Activated CD8-positive, alpha-beta T cell treated with anti-CD3 and anti-CD28 coated beads for 36 hours (primary cell): Measurements from ENCODE around the gene ATP6V1C2. TPM values are rescaled to one million over a fixed set of nuclear protein-coding genes. Genes with fewer than 3 reads are reported as not detected.

Experiments used
- ATAC-seq: fragments of 200-7000 bp; cut with Tn5 transposase; one replicate; pipeline ENCODE4 v1.10.0; 2021; ENCODE audit warnings: mild to moderate bottlenecking, moderate library complexity
- CTCF ChIA-PET: fragments of 350-600 bp; sonication (Branson Sonifier 250); formaldehyde crosslinking; loops from one replicate; lab custom pipeline; 2021; ENCODE audit warnings: antibody characterized with exemption; lab: Charles Lee
- POLR2A ChIA-PET: fragments of 350-600 bp; sonication (Branson Sonifier 250); formaldehyde crosslinking; loops from one replicate; lab custom pipeline; 2021; ENCODE audit warnings: antibody characterized with exemption; lab: Charles Lee
- DNase-seq: peaks from one replicate; pipeline ENCODE4 v3.0.0-alpha.2; 2020
- H3K27ac Mint-ChIP-seq: one replicate; pipeline ENCODE4 v1.8.0; 2021; ENCODE audit warnings: mild to moderate bottlenecking, mixed read lengths
- H3K27me3 Mint-ChIP-seq: one replicate; pipeline ENCODE4 v1.8.0; 2021; ENCODE audit warnings: mixed read lengths
- H3K36me3 Mint-ChIP-seq: one replicate; pipeline ENCODE4 v1.8.0; 2021; ENCODE audit warnings: low read depth, mixed read lengths
- H3K4me1 Mint-ChIP-seq: one replicate; pipeline ENCODE4 v1.8.0; 2021; ENCODE audit warnings: low read depth, mixed read lengths
- H3K4me3 Mint-ChIP-seq: one replicate; pipeline ENCODE4 v1.8.0; 2021; ENCODE audit warnings: mild to moderate bottlenecking, moderate library complexity, mixed read lengths
- H3K9me3 Mint-ChIP-seq: one replicate; pipeline ENCODE4 v1.8.0; 2021; ENCODE audit warnings: mixed read lengths
- intact Hi-C: fragments of 100-400 bp; cut with micrococcal nuclease; formaldehyde crosslinking; loops from one replicate; pipeline ENCODE4 v1.10.0; 2022
- total RNA-seq, 2 experiments: library from RNA; stranded (reverse); gene quantifications; one replicate each; pipeline ENCODE4 v1.2.3, GENCODE V29; 2021
- TF ChIP-seq, protein P1 (sequence below): fragments of 200-600 bp; IDR thresholded peaks from one replicate; pipeline ENCODE4 v1.8.0; 2022; ENCODE audit warnings: antibody characterized with exemption, mild to moderate bottlenecking

ATP6V1C2 gene
- total RNA-seq, 2 experiments from 2014 or later: not detected

- no peaks in the 10 kb centered on the region for H3K27me3 Mint-ChIP-seq
Observed at GRCh38 chr2:10777111-10777841, 55.8 kb downstream of the ATP6V1C2 start.

DNA sequence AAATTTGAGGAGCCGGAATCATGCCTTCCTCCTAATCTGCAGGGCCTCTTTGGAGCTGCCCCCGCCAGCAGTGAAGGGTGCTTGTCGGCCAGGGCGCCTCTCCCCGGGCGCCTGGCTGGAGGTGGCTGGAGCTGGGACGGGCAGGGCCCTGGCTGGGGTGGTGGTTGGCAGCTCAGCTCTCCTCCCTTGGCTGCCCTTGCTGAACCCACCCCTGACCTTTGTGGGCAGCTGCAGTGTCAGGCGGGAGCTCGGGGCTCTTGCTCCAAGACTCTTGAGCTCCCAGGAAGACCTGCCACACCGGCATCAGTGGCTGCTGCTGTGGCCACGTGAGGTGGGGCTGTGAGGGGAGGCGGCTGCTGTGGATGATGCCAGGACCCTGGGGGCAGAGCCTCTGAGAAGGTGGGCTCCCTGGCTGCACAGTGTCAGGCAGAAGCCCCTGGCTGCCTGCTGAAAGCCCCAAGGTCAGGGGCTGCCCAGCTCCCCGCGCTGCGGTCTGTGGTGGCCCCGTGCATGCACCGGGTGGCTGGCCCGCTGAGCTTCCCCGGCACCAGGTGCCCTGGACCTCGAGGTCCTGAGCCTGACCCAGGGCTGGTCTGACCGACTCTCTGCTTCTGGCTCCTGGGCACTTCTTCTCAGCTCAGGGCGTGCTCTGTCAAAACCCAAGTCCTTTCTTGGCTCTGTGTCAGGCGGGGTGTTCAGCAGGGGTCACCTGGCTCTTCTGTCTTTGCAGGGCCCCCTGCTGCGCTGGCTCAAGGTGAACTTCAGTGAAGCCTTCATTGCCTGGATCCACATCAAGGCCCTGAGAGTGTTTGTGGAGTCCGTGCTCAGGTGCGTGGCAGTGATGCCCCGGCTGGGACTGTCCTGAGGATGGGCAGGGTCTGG lies 56.7 kb downstream of the ATP6V1C2 start:
- DNase-seq: no peak

More at GRCh38 chr2:10777111-10777841, 55.8 kb downstream of the ATP6V1C2 start:
- H3K9me3 Mint-ChIP-seq: no peaks in the 10 kb centered on the region
- no peaks in the 10 kb centered on the region for H3K4me1 Mint-ChIP-seq
- TF ChIP-seq, protein P1, sequence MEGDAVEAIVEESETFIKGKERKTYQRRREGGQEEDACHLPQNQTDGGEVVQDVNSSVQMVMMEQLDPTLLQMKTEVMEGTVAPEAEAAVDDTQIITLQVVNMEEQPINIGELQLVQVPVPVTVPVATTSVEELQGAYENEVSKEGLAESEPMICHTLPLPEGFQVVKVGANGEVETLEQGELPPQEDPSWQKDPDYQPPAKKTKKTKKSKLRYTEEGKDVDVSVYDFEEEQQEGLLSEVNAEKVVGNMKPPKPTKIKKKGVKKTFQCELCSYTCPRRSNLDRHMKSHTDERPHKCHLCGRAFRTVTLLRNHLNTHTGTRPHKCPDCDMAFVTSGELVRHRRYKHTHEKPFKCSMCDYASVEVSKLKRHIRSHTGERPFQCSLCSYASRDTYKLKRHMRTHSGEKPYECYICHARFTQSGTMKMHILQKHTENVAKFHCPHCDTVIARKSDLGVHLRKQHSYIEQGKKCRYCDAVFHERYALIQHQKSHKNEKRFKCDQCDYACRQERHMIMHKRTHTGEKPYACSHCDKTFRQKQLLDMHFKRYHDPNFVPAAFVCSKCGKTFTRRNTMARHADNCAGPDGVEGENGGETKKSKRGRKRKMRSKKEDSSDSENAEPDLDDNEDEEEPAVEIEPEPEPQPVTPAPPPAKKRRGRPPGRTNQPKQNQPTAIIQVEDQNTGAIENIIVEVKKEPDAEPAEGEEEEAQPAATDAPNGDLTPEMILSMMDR: no peak
- ATAC-seq (no peak), DNase-seq (no peak)
- ChIA-PET POLR2A (no interaction called here), CTCF (interaction anchor here (0.6 kb wide), 1 partner anchor 111 kb away, joined by 3 read pairs; no protein-coding TSS in a partner anchor)
- H3K4me3 Mint-ChIP-seq: no peak overlapping the region
- peaks cover 11% of the 10 kb centered on the region for H3K36me3 Mint-ChIP-seq
- intact Hi-C loops: no loop called here
- no peak overlapping the region for H3K27ac Mint-ChIP-seq

GRCh38 chr2:10778724-10779115 lies 57.3 kb downstream of the ATP6V1C2 start:
- no peak for DNase-seq
- Mint-ChIP-seq H3K4me1 (no peaks in the 10 kb centered on the region), H3K27ac (no peak overlapping the region)

More for the DNA sequence above, 56.7 kb downstream of the ATP6V1C2 start:
- Mint-ChIP-seq H3K27me3 (no peaks in the 10 kb centered on the region), H3K4me1 (no peaks in the 10 kb centered on the region), H3K9me3 (no peaks in the 10 kb centered on the region), H3K27ac (no peak overlapping the region), H3K36me3 (peaks cover 15% of the 10 kb centered on the region), H3K4me3 (no peak overlapping the region)
- no peak for ATAC-seq
- ChIA-PET POLR2A (interaction anchor here (0.9 kb wide), 1 partner anchor 9 kb away, joined by 4 read pairs; no protein-coding TSS in a partner anchor), CTCF (interaction anchor here (0.6 kb wide), 1 partner anchor 112 kb away, joined by 3 read pairs; no protein-coding TSS in a partner anchor)
- intact Hi-C loops: no loop called here
- TF ChIP-seq, protein P1: no peak

GRCh38 chr2:10779776-10780490 lies 58.5 kb downstream of the ATP6V1C2 start:
- Mint-ChIP-seq H3K9me3 (no peaks in the 10 kb centered on the region), H3K36me3 (peaks cover 32% of the 10 kb centered on the region), H3K27ac (no peak overlapping the region), H3K4me3 (no peak overlapping the region), H3K4me1 (no peaks in the 10 kb centered on the region), H3K27me3 (no peaks in the 10 kb centered on the region)
- ChIA-PET CTCF (no interaction called here), POLR2A (no interaction called here)
- intact Hi-C loops: no loop called here
- no peak for ATAC-seq
- DNase-seq: no peak
- TF ChIP-seq, protein P1: no peak

More at GRCh38 chr2:10778724-10779115, 57.3 kb downstream of the ATP6V1C2 start:
- CTCF ChIA-PET: no interaction called here
- no peak overlapping the region for H3K4me3 Mint-ChIP-seq
- POLR2A ChIA-PET: interaction anchor here (0.9 kb wide), 1 partner anchor 10 kb away, joined by 4 read pairs; no protein-coding TSS in a partner anchor
- intact Hi-C loops: no loop called here
- ATAC-seq: no peak
- no peaks in the 10 kb centered on the region for H3K27me3 Mint-ChIP-seq
- H3K36me3 Mint-ChIP-seq: peaks cover 21% of the 10 kb centered on the region
- H3K9me3 Mint-ChIP-seq: no peaks in the 10 kb centered on the region
- TF ChIP-seq, protein P1: no peak
